NCI-H524 treated with DMSO at 0.1 percent for 48 hours (cell line): ENCODE data around the gene GTSE1.
"Not testable (repeated sequence)": the region's sequence is repeated elsewhere in the genome, so short reads cannot be mapped to it uniquely, and the experiment has no call there.

Experiments
- DNase-seq: peaks from one replicate; lab custom pipeline; 2025; lab: John Stamatoyannopoulos, UW

The GTSE1 gene

DNA sequence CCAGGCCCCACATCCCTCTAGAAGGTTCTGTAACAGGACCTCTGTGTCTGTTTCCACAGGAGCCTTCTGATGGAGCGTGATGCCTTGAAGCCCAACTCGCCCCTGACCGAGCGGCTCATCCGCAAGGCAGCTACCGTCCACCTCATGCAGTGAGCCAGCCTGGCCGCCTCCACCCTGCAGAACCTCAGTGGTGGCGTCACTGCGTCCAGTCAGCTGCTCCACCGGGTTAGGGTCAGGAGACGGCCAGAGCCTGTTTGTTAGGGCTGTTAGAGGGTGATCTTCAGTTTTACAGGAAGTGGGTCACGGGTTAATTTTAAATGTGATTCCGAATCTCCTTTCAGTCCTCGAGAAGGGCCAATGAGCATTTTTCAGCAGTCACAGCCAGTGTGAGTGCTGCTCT is 3.9 kb upstream of the GTSE1 start:
- no peak for DNase-seq

DNA sequence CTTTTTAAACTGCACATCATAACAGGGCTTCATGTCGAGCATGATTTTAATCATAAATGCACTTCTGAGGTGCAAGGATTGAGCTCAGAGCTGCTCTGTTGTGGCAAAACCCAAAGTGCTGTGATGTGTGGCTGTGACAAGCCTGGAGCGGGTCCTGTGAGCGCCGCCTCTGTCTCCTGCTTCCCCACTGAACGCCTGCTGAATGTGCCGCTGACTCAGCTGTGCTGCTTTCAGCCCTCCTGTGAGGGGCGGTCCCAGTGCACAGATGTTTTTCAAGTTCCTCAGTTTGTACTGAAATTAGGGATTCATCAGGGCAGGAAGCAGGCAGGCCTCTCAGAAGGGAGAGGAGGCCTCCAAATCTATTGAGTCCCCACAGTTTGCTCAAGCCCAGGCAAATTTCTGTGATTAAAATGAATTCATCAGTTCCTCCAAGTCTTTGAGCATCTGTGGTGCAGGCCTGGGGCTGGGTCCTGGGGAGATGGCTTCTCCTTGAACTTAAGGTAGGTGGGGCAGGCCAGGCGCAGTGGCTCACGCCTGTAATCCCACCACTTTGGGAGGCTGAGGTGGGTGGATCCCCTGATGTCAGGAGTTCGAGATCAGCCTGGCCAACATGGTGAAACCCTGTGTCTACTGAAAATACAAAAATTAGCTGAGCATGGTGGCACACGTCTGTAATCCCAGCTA is 3.0 kb upstream of the GTSE1 start:
- no peak for DNase-seq

DNA sequence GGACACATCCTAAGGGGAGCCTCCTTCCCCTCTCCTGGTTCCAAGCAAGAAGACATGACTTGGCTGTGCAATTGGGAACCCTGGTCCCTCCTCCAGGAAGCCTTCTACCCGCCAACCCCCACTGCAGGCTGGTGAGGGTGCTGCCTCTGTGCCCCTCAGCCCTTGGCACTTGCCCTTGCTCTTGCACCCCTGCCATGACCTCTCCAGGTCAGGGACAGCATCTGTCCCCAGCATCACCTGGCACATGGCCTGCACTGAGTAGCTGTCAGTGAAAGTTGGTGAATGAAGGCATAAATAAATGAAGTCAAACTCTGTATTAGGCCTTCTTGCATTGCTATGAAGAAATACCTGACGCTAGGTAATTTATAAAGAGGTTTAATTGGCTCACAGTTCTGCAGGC is 1.9 kb upstream of the GTSE1 start:
- no peak for DNase-seq

DNA sequence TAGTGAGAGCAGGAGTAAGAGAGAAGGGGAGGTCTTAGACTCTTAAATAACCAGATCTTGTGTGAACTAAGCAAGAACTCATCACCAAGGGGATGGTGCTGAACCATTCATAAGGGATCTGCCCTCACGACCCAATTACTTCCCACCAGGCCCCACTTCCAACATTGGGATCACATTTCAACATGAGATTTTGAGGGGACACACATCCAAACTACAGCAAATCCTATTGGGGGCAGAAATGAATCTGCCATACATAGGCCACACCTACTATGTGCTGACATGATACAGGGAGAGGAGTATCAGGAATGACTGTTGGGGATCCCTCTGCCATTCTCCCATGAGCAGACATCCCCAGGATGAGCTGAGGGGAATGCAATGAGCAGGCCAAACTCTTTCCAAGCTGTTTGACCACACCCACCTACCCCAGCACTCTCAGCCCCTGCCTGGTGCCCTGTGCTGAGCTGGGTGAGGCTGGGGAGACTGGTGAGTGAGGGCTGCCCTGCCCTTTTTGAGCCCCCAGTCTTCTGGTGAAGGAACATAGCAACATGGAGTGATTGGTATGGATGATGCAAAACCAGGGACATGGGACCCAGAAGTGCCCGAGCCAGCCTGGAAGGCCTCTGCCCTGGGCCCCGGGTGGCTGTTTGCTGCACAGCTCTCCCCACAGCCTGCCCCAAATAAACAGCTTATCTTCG is 1.2 kb upstream of the GTSE1 start:
- DNase-seq: no peak

DNA sequence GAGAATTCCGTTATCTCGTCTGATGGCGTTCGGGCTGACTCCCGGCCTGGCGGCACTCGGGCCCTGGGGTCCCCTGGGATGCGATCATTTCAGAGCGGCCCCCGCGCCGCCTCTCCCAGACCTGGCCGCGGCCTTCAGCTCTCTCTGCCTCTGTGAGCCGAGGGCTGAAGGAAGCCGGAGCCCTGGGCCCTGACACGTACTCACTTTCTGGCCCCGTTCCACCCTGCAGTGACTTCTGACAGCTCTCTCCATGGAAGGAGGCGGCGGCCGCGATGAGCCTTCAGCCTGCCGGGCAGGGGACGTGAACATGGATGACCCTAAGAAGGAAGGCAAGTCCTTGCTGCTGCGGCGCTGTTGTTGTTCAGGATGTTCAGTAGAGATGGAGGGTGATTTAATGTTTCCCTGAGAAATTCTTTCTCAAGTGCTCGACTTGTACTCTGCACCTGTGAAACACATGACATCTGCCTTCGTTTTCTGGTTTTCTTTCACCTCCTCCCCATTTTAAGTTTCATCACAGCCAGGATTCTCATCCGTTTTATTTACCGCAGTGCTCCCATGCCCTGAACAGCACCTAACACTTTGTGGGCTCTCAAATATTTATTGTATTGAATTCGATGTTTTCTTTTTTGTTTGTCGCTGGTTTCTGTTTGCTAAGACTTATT is 612 bp downstream of the GTSE1 start:
- DNase-seq: no peak

DNA sequence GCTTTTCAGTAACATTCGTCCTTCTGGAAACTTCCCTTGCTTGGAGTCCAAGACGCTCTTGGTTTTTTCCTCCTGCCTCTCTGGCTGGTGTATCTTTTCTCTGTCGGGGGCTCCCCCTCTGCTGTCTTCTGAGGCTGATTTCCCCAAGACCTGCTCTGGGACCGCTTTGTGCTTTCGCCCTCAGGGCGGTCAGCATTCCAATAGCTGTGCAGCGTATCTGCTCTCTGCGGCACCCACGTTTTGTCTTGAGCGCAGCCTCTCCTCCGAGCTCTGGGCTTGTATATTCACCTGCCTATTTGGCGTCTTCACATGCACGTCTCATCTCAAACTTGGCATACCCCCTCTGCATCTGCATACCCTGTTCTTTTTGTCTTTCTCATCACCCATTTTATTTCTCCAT is 2.4 kb downstream of the GTSE1 start:
- DNase-seq: no peak

DNA sequence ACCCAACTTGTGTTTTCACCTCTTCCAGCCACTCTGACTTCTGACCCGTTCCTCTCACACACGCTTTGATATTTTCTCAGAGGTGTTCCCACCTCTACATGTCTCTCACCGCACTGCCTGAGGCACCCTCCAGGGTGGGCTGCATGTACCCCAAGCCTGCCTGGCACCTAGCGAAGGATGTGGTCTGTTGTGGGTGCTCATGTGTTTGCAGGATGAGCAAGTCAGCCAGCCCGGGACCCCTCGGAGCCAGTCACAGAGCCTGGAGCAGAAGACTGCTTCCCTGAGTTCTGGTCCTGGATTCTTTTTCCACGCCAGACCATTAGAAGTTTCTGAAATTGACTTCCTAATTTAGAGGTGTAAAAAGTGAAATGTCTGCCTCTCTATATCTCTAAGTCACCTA is 3.8 kb downstream of the GTSE1 start:
- DNase-seq: no peak

DNA sequence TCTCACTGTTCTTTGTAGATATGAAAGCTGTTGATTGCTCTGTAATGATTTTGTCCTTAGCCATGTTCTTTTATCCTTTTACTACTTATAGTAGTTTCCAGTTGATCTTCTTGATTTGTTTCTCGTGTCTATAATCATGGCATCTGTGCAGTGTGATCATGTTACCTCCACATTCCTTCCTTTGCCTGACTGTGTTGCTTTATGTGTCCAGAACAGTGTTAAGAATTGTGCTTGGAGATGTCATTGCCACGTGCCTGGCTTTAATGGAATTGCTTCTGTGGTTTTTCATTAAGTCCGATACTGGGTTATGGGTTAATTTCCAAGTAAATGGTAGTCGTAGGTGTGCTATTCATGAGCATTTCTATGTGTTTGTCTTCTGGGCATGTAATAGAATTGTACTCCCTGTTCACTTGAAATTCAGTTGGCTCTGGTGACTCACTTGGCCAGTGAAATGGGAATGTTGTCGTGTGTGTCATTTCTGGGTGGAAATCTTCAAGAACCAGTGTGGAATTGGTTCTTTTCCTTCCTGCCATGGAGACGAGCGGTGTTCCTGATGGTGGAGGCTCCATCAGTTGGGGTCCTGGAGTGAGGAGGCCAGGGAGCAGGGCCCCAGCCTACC is 6.8 kb downstream of the GTSE1 start:
- no peak for DNase-seq

DNA sequence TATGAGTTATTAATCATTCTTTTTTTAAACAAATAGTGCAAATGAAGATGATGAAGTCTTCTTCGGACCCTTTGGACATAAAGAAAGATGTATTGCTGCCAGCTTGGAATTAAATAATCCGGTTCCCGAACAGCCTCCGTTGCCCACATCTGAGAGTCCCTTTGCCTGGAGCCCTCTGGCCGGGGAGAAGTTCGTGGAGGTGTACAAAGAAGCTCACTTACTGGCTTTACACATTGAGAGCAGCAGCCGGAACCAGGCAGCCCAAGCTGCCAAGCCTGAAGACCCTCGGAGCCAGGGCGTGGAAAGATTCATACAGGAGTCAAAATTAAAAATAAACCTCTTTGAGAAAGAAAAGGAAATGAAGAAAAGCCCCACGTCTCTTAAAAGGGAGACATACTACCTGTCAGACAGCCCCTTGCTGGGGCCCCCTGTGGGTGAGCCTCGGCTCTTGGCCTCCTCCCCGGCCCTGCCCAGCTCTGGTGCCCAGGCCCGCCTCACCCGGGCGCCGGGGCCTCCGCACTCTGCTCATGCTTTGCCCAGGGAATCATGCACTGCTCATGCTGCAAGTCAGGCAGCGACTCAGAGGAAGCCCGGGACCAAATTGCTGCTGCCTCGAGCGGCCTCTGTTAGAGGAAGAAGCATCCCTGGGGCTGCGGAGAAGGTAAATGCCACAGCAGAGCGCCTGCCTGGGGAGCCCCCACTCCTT is 11.8 kb downstream of the GTSE1 start:
- DNase-seq: no peak

DNA sequence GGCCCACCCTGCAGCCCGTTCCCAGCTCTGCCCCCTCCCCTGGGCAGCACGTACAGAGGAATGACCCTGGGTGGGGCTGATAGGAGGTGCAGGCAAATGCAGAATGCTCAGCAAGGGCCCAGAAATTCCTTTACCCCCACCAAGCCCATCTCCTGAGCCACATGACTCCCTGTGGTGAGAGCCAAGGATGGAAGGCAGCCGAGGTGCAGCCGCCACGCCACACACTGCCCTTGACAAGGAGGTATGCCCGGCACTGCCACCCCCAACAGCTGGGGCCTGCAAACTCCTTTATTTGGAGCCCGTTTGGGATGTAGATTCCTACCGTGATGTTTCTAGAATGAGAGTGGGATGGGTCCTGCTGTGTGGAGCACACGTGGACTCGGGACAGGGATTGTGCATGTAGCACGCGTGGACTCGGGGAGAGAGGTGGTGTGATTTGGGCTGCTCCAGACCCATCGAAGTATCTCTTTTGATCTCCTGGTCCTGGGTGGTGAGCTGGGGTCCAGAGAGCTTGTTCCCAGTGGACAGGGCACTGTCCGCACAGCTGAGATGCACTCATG is 12.9 kb downstream of the GTSE1 start:
- DNase-seq: no peak

DNA sequence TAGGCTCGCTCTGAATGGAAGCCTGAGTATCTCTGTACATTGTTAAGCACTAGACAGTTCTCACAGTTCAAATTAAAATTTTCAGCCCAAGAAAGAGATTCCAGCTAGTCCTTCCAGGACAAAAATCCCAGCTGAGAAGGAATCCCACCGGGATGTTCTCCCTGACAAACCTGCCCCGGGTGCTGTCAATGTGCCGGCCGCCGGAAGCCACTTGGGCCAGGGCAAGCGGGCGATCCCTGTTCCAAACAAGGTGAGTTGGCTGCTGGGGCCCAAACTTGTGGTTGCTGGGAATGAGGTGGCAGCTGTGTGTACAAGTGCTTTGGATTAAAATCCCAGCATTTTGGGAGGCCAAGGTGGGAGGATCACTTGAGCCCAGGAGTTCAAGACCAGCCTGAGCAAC is 15.4 kb downstream of the GTSE1 start:
- no peak for DNase-seq

DNA sequence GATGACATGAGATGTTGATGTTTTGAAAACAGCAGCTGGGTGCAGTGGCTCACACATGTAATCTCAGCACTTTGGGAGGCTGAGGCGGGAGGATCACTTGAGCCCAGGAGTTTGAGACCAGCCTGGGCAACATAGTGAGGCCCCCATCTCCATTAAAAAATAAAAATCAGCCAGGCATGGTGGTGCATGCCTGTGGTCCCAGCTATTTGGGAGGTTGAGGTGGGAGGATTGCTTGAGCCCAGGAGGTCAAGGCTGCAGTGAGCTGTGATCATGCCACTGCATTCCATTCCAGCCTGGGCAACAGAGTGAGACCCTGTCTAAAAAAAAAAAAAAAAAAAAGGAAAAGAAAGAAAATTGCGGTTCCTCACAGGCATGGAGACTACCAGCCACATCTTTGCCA is 16.2 kb downstream of the GTSE1 start:
- not testable (repeated sequence) for DNase-seq

DNA sequence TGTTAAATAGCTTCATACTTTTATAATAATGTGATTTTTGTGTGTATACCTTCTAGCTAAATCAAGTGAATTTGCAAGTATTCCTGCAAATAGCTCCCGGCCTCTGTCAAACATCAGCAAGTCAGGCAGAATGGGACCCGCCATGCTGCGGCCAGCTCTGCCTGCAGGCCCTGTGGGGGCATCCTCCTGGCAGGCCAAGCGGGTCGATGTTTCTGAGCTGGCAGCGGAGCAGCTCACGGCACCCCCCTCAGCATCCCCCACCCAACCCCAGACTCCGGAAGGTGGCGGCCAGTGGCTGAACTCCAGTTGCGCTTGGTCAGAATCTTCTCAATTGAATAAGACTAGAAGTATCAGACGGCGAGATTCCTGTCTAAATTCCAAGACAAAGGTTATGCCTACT is 19.3 kb downstream of the GTSE1 start:
- DNase-seq: no peak

DNA sequence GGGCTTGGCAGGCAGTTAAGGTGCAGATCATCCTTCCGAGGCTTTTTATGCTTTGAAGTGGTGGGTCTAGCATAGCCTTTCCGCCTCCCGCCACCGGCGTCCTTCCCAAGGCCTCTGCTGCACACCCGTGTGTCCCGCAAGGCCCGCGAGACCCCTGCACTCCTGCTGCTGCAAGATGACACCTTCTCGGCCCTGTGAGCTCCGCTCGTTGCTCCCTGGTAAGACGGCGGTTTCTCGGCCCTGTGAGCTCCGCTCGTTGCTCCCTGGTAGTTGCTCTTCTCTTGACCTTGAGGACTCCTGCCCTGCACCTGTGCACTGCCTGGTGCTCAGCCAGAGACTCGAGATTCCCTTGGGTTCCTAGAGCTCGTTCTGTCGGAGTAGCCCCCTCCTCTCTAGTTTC is 21.0 kb downstream of the GTSE1 start:
- DNase-seq: no peak

DNA sequence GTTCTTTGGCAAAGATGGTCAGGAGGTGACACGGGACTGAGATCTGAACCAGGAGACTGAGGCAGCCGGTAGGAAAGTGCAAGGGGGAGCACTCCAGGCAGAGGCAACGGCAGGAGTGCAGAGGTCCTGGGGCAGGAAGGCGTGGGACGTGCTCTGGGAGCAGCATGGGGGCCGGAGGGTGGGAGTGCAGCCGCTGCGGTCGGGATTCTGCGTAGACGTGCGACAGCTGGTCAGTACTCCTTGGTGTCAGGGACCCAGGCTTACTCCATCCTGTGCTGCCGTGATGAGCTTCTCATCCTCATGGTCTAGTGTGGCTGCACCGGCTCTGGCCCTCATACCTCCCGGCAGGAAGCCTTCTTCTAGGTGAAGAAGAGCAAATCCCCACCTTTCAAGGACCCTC is 21.9 kb downstream of the GTSE1 start:
- no peak for DNase-seq

DNA sequence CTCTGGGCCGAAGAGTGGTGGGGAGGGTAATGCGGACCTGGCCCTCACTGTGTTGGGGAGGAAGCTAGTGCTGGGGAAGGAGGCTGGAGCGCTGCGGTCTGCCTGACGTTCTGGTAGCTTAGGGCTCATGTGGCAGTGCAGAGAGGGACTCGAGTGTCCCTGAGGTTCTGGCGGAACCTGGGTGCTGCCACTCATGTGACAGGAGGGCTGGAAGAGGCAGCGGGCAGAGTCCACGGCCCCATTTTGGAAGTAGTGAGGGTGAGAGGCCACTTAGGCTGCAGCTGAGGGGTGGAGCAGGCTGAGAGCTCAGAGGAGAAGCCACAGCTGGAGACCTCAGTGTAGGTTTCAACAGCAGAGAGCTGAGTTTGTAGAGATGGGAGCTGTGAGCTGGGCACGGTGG is 22.6 kb downstream of the GTSE1 start:
- DNase-seq: no peak

DNA sequence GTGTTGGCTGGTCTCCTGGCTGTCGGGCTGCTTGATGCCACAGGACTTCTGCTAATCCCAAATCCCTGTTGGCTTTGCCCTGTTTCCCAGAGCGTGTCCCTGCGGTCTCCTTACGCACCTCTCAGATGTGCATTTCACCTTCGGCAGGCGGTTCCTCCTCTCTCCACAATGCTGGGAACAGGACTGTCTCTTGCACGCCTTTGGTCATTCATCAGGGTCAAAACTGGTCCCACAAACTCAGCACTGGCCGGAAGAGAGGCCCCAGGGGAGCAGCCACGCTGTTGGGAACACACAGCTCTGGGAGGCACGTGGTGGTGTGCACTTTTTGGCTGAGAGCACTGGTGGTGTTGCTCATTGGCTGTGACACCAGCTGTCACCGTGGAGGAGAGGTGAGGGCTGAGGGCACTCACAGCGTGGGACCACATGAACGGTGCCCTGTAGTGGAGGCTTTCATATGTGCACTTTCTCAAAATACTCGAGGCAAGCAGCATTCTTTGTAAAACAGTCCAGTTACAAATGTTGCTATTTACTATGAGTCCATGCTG is 23.6 kb downstream of the GTSE1 start:
- DNase-seq: no peak

DNA sequence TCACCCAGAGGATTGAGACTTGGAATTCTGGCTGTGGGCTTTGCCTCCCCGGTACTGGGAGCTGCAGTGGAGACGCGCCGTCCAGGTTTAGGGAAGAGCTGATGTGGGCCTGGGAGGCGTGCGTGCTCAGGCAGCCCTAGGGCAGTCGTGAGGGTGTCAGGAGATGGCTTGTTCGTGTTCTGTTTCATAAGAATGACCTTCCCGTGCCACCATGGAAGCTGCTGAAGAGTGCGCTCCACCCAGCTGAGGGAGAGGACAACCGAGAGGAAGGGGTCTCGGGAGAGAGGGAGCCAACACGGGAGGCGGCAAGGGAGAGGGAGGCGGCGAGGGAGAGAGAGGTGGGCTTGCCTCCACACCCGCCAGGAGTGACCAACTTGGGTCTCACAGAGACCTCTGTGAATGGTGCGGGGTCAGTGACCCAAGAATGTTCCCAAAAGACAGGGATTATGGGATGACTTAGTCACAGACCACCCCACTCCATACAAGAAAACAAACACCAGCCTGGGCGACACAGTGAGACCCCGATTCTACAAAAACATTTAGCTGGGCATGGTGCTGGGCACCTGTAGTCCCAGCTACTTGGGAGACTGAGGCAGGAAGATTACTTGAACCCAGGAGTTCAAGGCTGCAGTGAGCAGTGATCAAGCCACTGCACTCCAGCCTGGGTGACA is 24.2 kb downstream of the GTSE1 start:
- no peak for DNase-seq

DNA sequence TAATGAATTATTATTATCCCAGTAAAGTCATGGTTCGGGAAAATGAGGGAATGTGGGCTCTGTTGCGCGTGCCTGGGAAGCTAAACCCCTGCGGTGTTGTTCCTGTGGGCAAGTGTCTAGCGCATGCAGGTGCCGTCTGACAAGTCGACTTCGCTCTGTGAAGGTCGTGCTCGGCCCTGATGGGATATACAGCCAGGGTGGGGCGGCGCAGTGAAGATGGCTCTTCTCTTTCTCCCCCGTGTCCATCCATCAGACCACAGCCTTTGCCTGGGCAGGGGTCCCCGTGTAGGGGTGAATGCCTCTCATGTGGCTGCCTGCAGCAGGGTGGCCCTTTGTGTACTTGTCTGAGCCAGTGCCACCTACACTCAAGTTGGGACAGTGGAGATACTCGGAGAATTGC is 26.0 kb downstream of the GTSE1 start:
- DNase-seq: no peak

DNA sequence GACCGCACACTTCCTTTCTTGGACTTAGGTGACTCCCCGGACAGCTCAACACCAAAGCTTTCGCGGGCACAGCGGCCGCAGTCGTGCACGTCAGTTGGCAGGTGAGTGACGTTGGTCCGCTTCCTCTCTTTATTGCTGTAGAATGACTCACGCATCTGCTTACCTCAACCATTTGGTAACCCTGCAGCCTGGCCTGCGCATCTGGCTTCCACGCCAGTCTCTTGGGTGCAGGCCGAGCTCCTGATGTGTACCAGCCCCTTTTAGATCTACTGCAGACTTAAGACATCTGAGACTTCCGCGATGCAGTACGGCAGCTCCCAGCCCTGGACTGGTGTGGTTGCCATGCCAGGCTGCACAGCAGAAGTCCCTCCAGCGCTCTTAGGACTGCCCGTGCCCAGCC is 26.5 kb downstream of the GTSE1 start:
- DNase-seq: no peak

DNA sequence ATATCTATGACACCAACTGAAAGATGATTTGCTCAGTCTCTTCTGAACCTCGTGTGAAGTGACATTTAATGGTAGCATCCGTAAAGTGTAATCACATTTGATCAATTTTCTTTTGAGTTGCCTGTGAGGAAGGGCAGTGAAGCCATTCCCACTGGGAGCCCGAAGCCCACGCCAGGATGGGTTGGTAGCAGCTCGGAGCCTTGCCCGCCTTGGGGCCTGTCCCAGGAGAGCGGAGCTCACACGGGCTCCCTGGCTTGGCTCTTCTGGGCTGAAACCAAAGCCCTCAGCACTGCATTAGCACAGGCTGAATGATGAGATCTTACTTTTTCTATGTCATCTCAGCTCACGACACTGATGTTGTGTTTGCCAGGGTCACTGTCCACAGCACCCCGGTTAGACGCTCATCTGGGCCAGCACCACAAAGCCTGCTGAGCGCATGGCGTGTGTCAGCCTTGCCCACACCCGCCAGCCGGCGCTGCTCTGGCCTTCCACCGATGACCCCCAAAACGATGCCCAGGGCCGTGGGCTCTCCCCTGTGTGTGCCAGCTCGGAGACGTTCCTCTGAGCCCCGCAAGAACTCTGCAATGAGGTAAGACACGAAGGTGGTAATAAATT is 29.5 kb downstream of the GTSE1 start:
- no peak for DNase-seq
